ENCODE data around the gene CEBPG.

The CEBPG gene

GRCh38 chr19:33426621-33427361 lies 53.3 kb downstream of the CEBPG start:
- DNase-seq: peak; percentile 88 to 89

GRCh38 chr19:33427801-33428626 lies 54.5 kb downstream of the CEBPG start:
- no peak for DNase-seq

- DNase-seq: no peak
Measured at GRCh38 chr19:33428627-33429125, 55.2 kb downstream of the CEBPG start.

GRCh38 chr19:33429891-33430673 lies 56.6 kb downstream of the CEBPG start:
- no peak for DNase-seq

- peak; percentile 54 to 79 for DNase-seq
Measured at GRCh38 chr19:33430674-33431277, 57.3 kb downstream of the CEBPG start.

- DNase-seq: no peak
Measured at GRCh38 chr19:33432015-33432414, 58.5 kb downstream of the CEBPG start.

Measured in NCI-H187 (cell line).